HepG2 (cell line): ENCODE data around the gene MZT1. TPM values are rescaled to one million over a fixed set of nuclear protein-coding genes. Genes with fewer than 3 reads are reported as not detected.

Experiments used
- ADNP ChIP-seq: sonication (generic); formaldehyde crosslinking; IDR thresholded peaks from 2 replicates; pipeline ENCODE4 v1.4.0; 2020; ENCODE audit warnings: missing genetic modification reagents
- AHDC1 ChIP-seq: sonication (generic); formaldehyde crosslinking; IDR thresholded peaks from 2 replicates; pipeline ENCODE4 v1.5.1; 2020; ENCODE audit warnings: mild to moderate bottlenecking, missing genetic modification reagents, borderline replicate concordance
- ARNTL ChIP-seq: sonication (generic); formaldehyde crosslinking; IDR thresholded peaks from 2 replicates; pipeline ENCODE4 v1.4.0; 2020; ENCODE audit warnings: mild to moderate bottlenecking, missing genetic modification reagents
- CHD2 ChIP-seq: IDR thresholded peaks from 2 replicates; pipeline ENCODE4 v1.6.1; 2011; ENCODE audit warnings: low read depth, low read length, improper control_type of control experiment
- DNMT1 ChIP-seq: sonication (generic); formaldehyde crosslinking; IDR thresholded peaks from 2 replicates; pipeline ENCODE4 v1.5.1; 2020; ENCODE audit warnings: mild to moderate bottlenecking, missing genetic modification reagents
- HMG20A ChIP-seq: IDR thresholded peaks from 2 replicates; pipeline ENCODE4 v1.6.1; 2016; ENCODE audit warnings: borderline replicate concordance
- IRF9 ChIP-seq: sonication (generic); formaldehyde crosslinking; IDR thresholded peaks from 2 replicates; pipeline ENCODE4 v1.8.0; 2022; ENCODE audit warnings: missing genetic modification reagents, mild to moderate bottlenecking, borderline replicate concordance
- KLF12 ChIP-seq: sonication (generic); formaldehyde crosslinking; IDR thresholded peaks from 2 replicates; pipeline ENCODE4 v1.4.0; 2020; ENCODE audit warnings: missing genetic modification reagents, borderline replicate concordance
- KMT2A ChIP-seq: sonication (generic); formaldehyde crosslinking; IDR thresholded peaks from 2 replicates; pipeline ENCODE4 v1.4.0; 2020; ENCODE audit warnings: missing genetic modification reagents
- MAZ ChIP-seq, 2 experiments: sonication (generic) in 1 of 2; formaldehyde crosslinking in 1 of 2; IDR thresholded peaks; 2 replicates each; pipeline versions ENCODE4 v1.5.0 to v1.6.1; 2012 to 2020; ENCODE audit warnings: low read depth in 2 of 2, mild to moderate bottlenecking in 2 of 2, borderline replicate concordance in 1 of 2, improper control_type of control experiment in 1 of 2, low read length in 1 of 2, missing genetic modification reagents in 1 of 2, moderate library complexity in 1 of 2
- MTA1 ChIP-seq: sonication (generic); formaldehyde crosslinking; IDR thresholded peaks from 2 replicates; pipeline ENCODE4 v1.4.0; 2020; ENCODE audit warnings: missing genetic modification reagents, mild to moderate bottlenecking, borderline replicate concordance
- NFYC ChIP-seq: IDR thresholded peaks from 2 replicates; pipeline ENCODE4 v1.6.1; 2016; ENCODE audit warnings: missing genetic modification reagents, missing compliant biosample characterization
- POLR2A ChIP-seq, 2 experiments: IDR thresholded peaks; 2 replicates each; pipeline ENCODE4 v1.6.1; 2011; ENCODE audit warnings: low read depth in 2 of 2, low read length in 2 of 2, mild to moderate bottlenecking in 1 of 2, moderate library complexity in 1 of 2; ENCODE audit not compliant: insufficient read depth in 1 of 2
- RAD21 ChIP-seq: fragments of 450-650 bp; formaldehyde crosslinking; IDR thresholded peaks from 2 replicates; pipeline ENCODE4 v1.5.0; 2020; ENCODE audit warnings: mild to moderate bottlenecking
- SAFB2 ChIP-seq: sonication (generic); formaldehyde crosslinking; IDR thresholded peaks from 2 replicates; pipeline ENCODE4 v1.5.1; 2020; ENCODE audit warnings: missing genetic modification reagents, low read depth, mild to moderate bottlenecking, borderline replicate concordance
- SIN3B ChIP-seq: fragments of 150-350 bp; IDR thresholded peaks from 2 replicates; pipeline ENCODE4 v1.6.1; 2014; ENCODE audit warnings: low read length
- SRSF1 ChIP-seq: fragments of 200-400 bp; formaldehyde crosslinking; optimal IDR thresholded peaks from 2 replicates; pipeline ENCODE3; 2017; ENCODE audit warnings: mild to moderate bottlenecking, low read depth, low read length, moderate library complexity
- U2AF1 ChIP-seq: fragments of 200-400 bp; formaldehyde crosslinking; optimal IDR thresholded peaks from 2 replicates; pipeline ENCODE3; 2017; ENCODE audit warnings: mild to moderate bottlenecking, low read depth, low read length
- XBP1 ChIP-seq: sonication (generic); formaldehyde crosslinking; IDR thresholded peaks from 2 replicates; pipeline ENCODE4 v1.5.0; 2020; ENCODE audit warnings: missing genetic modification reagents
- ZBTB10 ChIP-seq: sonication (generic); formaldehyde crosslinking; IDR thresholded peaks from 2 replicates; pipeline ENCODE4 v1.4.0; 2020; ENCODE audit warnings: missing genetic modification reagents, borderline replicate concordance
- ZFX ChIP-seq: sonication (generic); formaldehyde crosslinking; IDR thresholded peaks from 2 replicates; pipeline ENCODE4 v1.4.0; 2020; ENCODE audit warnings: mild to moderate bottlenecking, low read depth, missing genetic modification reagents, moderate library complexity
- ZNF205 ChIP-seq: IDR thresholded peaks from 2 replicates; pipeline ENCODE4 v1.6.1; 2018; ENCODE audit warnings: missing biosample characterization, missing genetic modification reagents
- polyA plus RNA-seq, 8 experiments: library from polyadenylated mRNA; depleted of rRNA in 3 of 8; stranded (reverse) in 7 of 8; unstranded in 1 of 8; fragments of >200 nt; fragmentation: Illumina TruSeq in 4 of 8; extraction: Trizol in 4 of 8; gene quantifications; 2 replicates each; pipeline versions ENCODE4 v1.2.1 to v1.2.3, GENCODE V29; 2011 to 2016; ENCODE audit warnings: low read depth in 4 of 8, missing spikeins in 1 of 8, mixed read lengths in 1 of 8; ENCODE audit not compliant: insufficient read depth in 1 of 8
- total RNA-seq, 5 experiments: library from RNA; depleted of rRNA; stranded (reverse); fragments of >200 nt; fragmentation: Illumina TruSeq; extraction: Trizol; gene quantifications; 2 replicates each; pipeline ENCODE4 v1.2.3, GENCODE V29; 2016; ENCODE audit warnings: low read depth in 1 of 5

The MZT1 gene
- total and polyA plus RNA-seq, 2 of the 13 experiments (the other 11 are each of a cell fraction or from before 2014, with no cell fraction given): 11.7 to 17.2 TPM

DNA sequence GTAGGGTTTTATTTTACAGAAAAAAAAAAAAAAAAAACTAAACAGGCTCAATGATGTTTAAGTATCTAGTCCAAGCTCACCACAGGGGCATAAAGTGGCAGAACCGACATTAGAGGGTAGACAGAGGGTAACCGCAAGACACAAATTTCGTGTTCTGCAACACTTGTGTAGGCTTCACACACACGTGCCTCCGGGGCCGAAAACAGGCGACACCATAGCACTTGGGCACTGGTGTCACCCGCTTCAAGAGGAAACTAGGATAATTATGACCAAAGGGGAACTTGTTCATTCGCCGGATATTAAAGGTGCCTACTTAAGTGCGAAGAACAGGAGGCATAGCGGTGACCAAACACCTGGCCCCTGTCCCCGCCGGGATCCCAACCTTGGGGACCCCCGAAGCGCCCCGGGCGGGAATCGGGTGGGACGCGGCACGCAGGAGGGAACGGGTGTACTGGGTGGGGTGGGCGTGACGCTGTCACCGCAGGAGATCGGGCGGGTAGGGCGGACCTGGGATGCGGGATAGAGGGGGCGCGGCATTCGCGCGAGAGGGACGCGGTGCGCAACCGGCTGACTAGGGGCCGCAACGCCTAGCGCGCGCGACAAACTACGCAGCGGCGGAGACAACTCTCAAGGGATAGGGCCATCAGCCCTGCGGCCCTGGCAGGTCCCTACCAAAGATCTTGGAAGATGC is 558 bp downstream of the MZT1 start (continued):
- TF ChIP-seq POLR2A (IDR thresholded peaks at IDR 0.05; ENCODE audit: insufficient read depth in 1 of 2, low read depth in 2 of 2, low read length in 2 of 2) (no peak), U2AF1 (no peak), ZBTB10 (CRISPR knock-in tag) (0 out of 2 replicates have a peak, but pooled peaks have one; percentile 51), NFYC (CRISPR knock-in tag) (no peak), ARNTL (CRISPR knock-in tag) (no peak), DNMT1 (CRISPR knock-in tag) (no peak), CHD2 (peak; percentile 73), SIN3B (no peak), ZNF205 (CRISPR knock-in tag) (no peak), IRF9 (no peak), ZFX (CRISPR knock-in tag) (no peak), RAD21 (CRISPR knock-in tag) (no peak), SAFB2 (0 out of 2 replicates have a peak, but pooled peaks have one; percentile 18), AHDC1 (CRISPR knock-in tag) (no peak), HMG20A (CRISPR knock-in tag) (no peak), ADNP (CRISPR knock-in tag) (no peak), MTA1 (CRISPR knock-in tag) (no peak; the same call in 1 of the 2 replicates), KMT2A (no peak), SRSF1 (no peak), MAZ (IDR thresholded peaks at IDR 0.05; ENCODE audit: borderline replicate concordance, low read depth, low read length) (no peak), MAZ (CRISPR knock-in tag; IDR thresholded peaks at IDR 0.05; ENCODE audit: low read depth) (no peak; the same call in 1 of the 2 replicates), XBP1 (CRISPR knock-in tag) (no peak), KLF12 (peak; percentile 30; the same call in 1 of the 2 replicates)
